ENCODE measurements around the gene TRAPPC2. TPM values are rescaled to one million over a fixed set of nuclear protein-coding genes. Genes with fewer than 3 reads are reported as not detected.

Gene TRAPPC2
- total RNA-seq, 2 experiments from 2014 or later = 22.2 to 27.0 TPM

- Histone ChIP-seq H3K36me3 (ENCODE audit: insufficient read depth, low read length) (peaks cover 89% of the 10 kb centered on the region), H3K9me2 (ENCODE audit: insufficient read depth, low read length) (no peaks in the 10 kb centered on the region), H4K20me1 (ENCODE audit: insufficient read depth, low read length) (no peaks in the 10 kb centered on the region), H2AFZ (ENCODE audit: low read length) (no peak overlapping the region), H3K4me2 (ENCODE audit: low read length) (peak overlapping the region; percentile 73; the same call in 1 of the 2 replicates), H3K79me2 (ENCODE audit: insufficient read depth, low read depth, low read length) (peaks cover 46% of the 10 kb centered on the region; the same call in 1 of the 2 replicates), H3K4me3 (ENCODE audit: low read depth, low read length, poor library complexity, severe bottlenecking) (no peak overlapping the region), H3K27ac (ENCODE audit: low read depth, low read length, poor library complexity, severe bottlenecking) (peak overlapping the region; percentile 100), H3K4me1 (ENCODE audit: insufficient read depth, low read length, poor library complexity, severe bottlenecking) (peaks cover 92% of the 10 kb centered on the region), H3K9me3 (ENCODE audit: low read length) (no peaks in the 10 kb centered on the region)
- intact Hi-C loops (cut with micrococcal nuclease; ENCODE audit: unreplicated experiment) = loop anchor here (10.0 kb wide), 2 partner anchors 252 to 1118 kb away; partner anchors contain the start of genes FANCB and MOSPD2
- DNase-seq (ENCODE audit: low spot score) = no peak
- CTCF ChIA-PET (ENCODE audit: unreplicated experiment) = no interaction called here
- POLR2A ChIA-PET = interaction anchor here (1.4 to 2.5 kb wide), 2 partner anchors 22 to 273 kb away, joined by 5 to 7 read pairs; partner anchors contain the start of genes GEMIN8, OFD1 and TRAPPC2
- no TSS peak for BruUV-seq (replicated peaks)
- TF ChIP-seq CTCF (conservative IDR thresholded peaks at IDR 0.05; ENCODE audit: low read length) (no peak), EZH2phosphoT487 (IDR thresholded peaks at IDR 0.05; ENCODE audit: borderline replicate concordance, low read depth, low read length) (no peak)
Observed at GRCh38 chrX:13756381-13756780, 22.0 kb upstream of the TRAPPC2 start.

GRCh38 chrX:13755254-13755653, 20.8 kb upstream of the TRAPPC2 start:
- Histone ChIP-seq H3K4me3 (ENCODE audit: low read depth, low read length, poor library complexity, severe bottlenecking) (peak overlapping the region; percentile 16), H4K20me1 (ENCODE audit: insufficient read depth, low read length) (no peaks in the 10 kb centered on the region), H3K27ac (ENCODE audit: low read depth, low read length, poor library complexity, severe bottlenecking) (peak overlapping the region; percentile 73), H3K9me3 (ENCODE audit: low read length) (no peaks in the 10 kb centered on the region), H3K36me3 (ENCODE audit: insufficient read depth, low read length) (peaks cover 89% of the 10 kb centered on the region), H2AFZ (ENCODE audit: low read length) (no peak overlapping the region), H3K79me2 (ENCODE audit: insufficient read depth, low read depth, low read length) (peaks cover 44% of the 10 kb centered on the region; the same call in 1 of the 2 replicates), H3K4me2 (ENCODE audit: low read length) (peak overlapping the region; percentile 55), H3K9me2 (ENCODE audit: insufficient read depth, low read length) (no peaks in the 10 kb centered on the region), H3K4me1 (ENCODE audit: insufficient read depth, low read length, poor library complexity, severe bottlenecking) (peaks cover 92% of the 10 kb centered on the region)
- ChIA-PET POLR2A (interaction anchor here (0.6 to 6.3 kb wide), 8 partner anchors 9 to 802 kb away, joined by 3 to 52 read pairs (median 4); partner anchors contain the start of genes GEMIN8, OFD1 and TRAPPC2), CTCF (ENCODE audit: unreplicated experiment) (no interaction called here)
- TF ChIP-seq EZH2phosphoT487 (IDR thresholded peaks at IDR 0.05; ENCODE audit: borderline replicate concordance, low read depth, low read length) (no peak), CTCF (conservative IDR thresholded peaks at IDR 0.05; ENCODE audit: low read length) (no peak)
- no TSS peak for BruUV-seq (replicated peaks)
- peak; percentile 47 for DNase-seq (ENCODE audit: low spot score)
- intact Hi-C loops (cut with micrococcal nuclease; ENCODE audit: unreplicated experiment) = loop anchor here (10.0 kb wide), 2 partner anchors 250 to 1120 kb away; partner anchors contain the start of genes FANCB and MOSPD2

GRCh38 chrX:13754765-13755164, 20.3 kb upstream of the TRAPPC2 start:
- peak overlapping the region; percentile 55 for H3K4me2 ChIP-seq (ENCODE audit: low read length)
- peak overlapping the region; percentile 16 for H3K4me3 ChIP-seq (ENCODE audit: low read depth, low read length, poor library complexity, severe bottlenecking)
- no peak for DNase-seq (ENCODE audit: low spot score)
- H3K9me2 ChIP-seq (ENCODE audit: insufficient read depth, low read length) = no peaks in the 10 kb centered on the region
- TF ChIP-seq EZH2phosphoT487 (IDR thresholded peaks at IDR 0.05; ENCODE audit: borderline replicate concordance, low read depth, low read length) (no peak), CTCF (conservative IDR thresholded peaks at IDR 0.05; ENCODE audit: low read length) (no peak)
- ChIA-PET POLR2A (interaction anchor here (0.5 to 6.3 kb wide), 8 partner anchors 10 to 801 kb away, joined by 3 to 52 read pairs (median 4); partner anchors contain the start of genes OFD1 and TRAPPC2), CTCF (ENCODE audit: unreplicated experiment) (no interaction called here)
- H3K4me1 ChIP-seq (ENCODE audit: insufficient read depth, low read length, poor library complexity, severe bottlenecking) = peaks cover 92% of the 10 kb centered on the region
- peaks cover 44% of the 10 kb centered on the region; the same call in 1 of the 2 replicates for H3K79me2 ChIP-seq (ENCODE audit: insufficient read depth, low read depth, low read length)
- no peaks in the 10 kb centered on the region for H4K20me1 ChIP-seq (ENCODE audit: insufficient read depth, low read length)
- peaks cover 89% of the 10 kb centered on the region for H3K36me3 ChIP-seq (ENCODE audit: insufficient read depth, low read length)
- no TSS peak for BruUV-seq (replicated peaks)
- peak overlapping the region; percentile 73 for H3K27ac ChIP-seq (ENCODE audit: low read depth, low read length, poor library complexity, severe bottlenecking)
- intact Hi-C loops (cut with micrococcal nuclease; ENCODE audit: unreplicated experiment) = loop anchor here (10.0 kb wide), 2 partner anchors 250 to 1120 kb away; partner anchors contain the start of genes FANCB and MOSPD2
- no peaks in the 10 kb centered on the region for H3K9me3 ChIP-seq (ENCODE audit: low read length)
- no peak overlapping the region for H2AFZ ChIP-seq (ENCODE audit: low read length)
